B cell (primary cell): ENCODE data around the gene JADE2. TPM values are rescaled to one million over a fixed set of nuclear protein-coding genes. Genes with fewer than 3 reads are reported as not detected.

Experiments used
- ATAC-seq: fragments of 200-7000 bp; cut with Tn5 transposase; one replicate; pipeline ENCODE4 v1.10.0; 2021; ENCODE audit warnings: low read depth, mild to moderate bottlenecking, moderate number of reproducible peaks, moderate library complexity
- CTCF ChIA-PET: fragments of 350-600 bp; sonication (Branson Sonifier 250); formaldehyde crosslinking; loops from one replicate; lab custom pipeline; 2021; ENCODE audit warnings: antibody characterized with exemption, inconsistent platforms; lab: Charles Lee
- POLR2A ChIA-PET: fragments of 350-600 bp; sonication (Branson Sonifier 250); formaldehyde crosslinking; loops from one replicate; lab custom pipeline; 2021; ENCODE audit warnings: antibody characterized with exemption; lab: Charles Lee
- DNase-seq: peaks from one replicate; pipeline ENCODE4 v3.0.0; 2013
- H2AFZ ChIP-seq: 2 replicates; pipeline ENCODE4 v1.6.1; 2012; ENCODE audit warnings: mild to moderate bottlenecking, low read depth, low read length; ENCODE audit not compliant: insufficient read depth, poor library complexity, severe bottlenecking
- H3K27ac ChIP-seq, 2 donors: 1 replicate in 1 of 2; 2 replicates in 1 of 2; pipeline ENCODE4 v1.5.1; 2012 to 2013; ENCODE audit warnings: low read length in 2 of 2, mild to moderate bottlenecking in 2 of 2, moderate library complexity in 1 of 2
- H3K27me3 ChIP-seq, 4 experiments: fragments of 200-600 bp in 1 of 4; sonication (generic) in 1 of 4; replicated peaks in 1 of 4; 1 replicate in 2 of 4; 2 replicates in 2 of 4; pipeline versions ENCODE4 v1.6.1 to v1.7.0; 2013 to 2016; ENCODE audit warnings: low read length in 3 of 4, mild to moderate bottlenecking in 2 of 4, mixed read lengths in 1 of 4, moderate library complexity in 1 of 4; ENCODE audit not compliant: insufficient read depth in 4 of 4, control insufficient read depth in 3 of 4; ENCODE audit errors: control extremely low read depth in 1 of 4
- H3K36me3 ChIP-seq, 2 experiments: replicated peaks in 1 of 2; 1 replicate in 1 of 2; 2 replicates in 1 of 2; pipeline versions ENCODE4 v1.6.1 to v1.7.1; 2013; ENCODE audit warnings: low read length in 1 of 2; ENCODE audit not compliant: insufficient read depth in 2 of 2, control insufficient read depth in 1 of 2; ENCODE audit errors: control extremely low read depth in 1 of 2, extremely low read depth in 1 of 2
- H3K4me1 ChIP-seq, 2 donors: fragments of 200-600 bp in 1 of 2; sonication (generic) in 1 of 2; 1 replicate in 1 of 2; 2 replicates in 1 of 2; pipeline versions ENCODE4 v1.5.1 to v1.6.1; 2013 to 2017; ENCODE audit warnings: low read length in 2 of 2; ENCODE audit not compliant: control insufficient read depth in 2 of 2, insufficient read depth in 2 of 2
- H3K4me2 ChIP-seq: replicated peaks from 2 replicates; pipeline ENCODE3; 2012; ENCODE audit warnings: mild to moderate bottlenecking, low read depth, low read length; ENCODE audit not compliant: poor library complexity, severe bottlenecking
- H3K4me3 ChIP-seq, 5 experiments: fragments of 200-600 bp in 1 of 5; sonication (generic) in 1 of 5; 1 replicate in 3 of 5; 2 replicates in 2 of 5; pipeline versions ENCODE4 v1.5.1 to v1.7.0; 2011 to 2016; ENCODE audit warnings: low read length in 4 of 5, mild to moderate bottlenecking in 4 of 5, low read depth in 2 of 5, control low read depth in 1 of 5, moderate library complexity in 1 of 5; ENCODE audit not compliant: insufficient read depth in 1 of 5; ENCODE audit errors: control extremely low read depth in 1 of 5, extremely low read depth in 1 of 5
- H3K79me2 ChIP-seq: fragments of 200-600 bp; sonication (generic); one replicate; pipeline ENCODE4 v1.6.0; 2016; ENCODE audit warnings: low read length; ENCODE audit not compliant: control insufficient read depth, insufficient read depth
- H3K9ac ChIP-seq: fragments of 200-600 bp; sonication (generic); 2 replicates; pipeline ENCODE4 v1.6.1; 2017; ENCODE audit warnings: mild to moderate bottlenecking, low read length, moderate library complexity
- H3K9me3 ChIP-seq, 3 donors: one replicate each; pipeline versions ENCODE4 v1.6.1 to v1.7.1; 2013; ENCODE audit warnings: low read length in 2 of 3; ENCODE audit not compliant: control insufficient read depth in 2 of 3, insufficient read depth in 1 of 3; ENCODE audit errors: control extremely low read depth in 1 of 3
- H4K20me1 ChIP-seq: 2 replicates; pipeline ENCODE4 v1.6.0; 2012; ENCODE audit warnings: mild to moderate bottlenecking, low read length; ENCODE audit not compliant: insufficient read depth, control insufficient read depth, poor library complexity, severe bottlenecking
- H3K27ac Mint-ChIP-seq: one replicate; pipeline ENCODE4 v1.8.0; 2021; ENCODE audit warnings: mixed read lengths
- H3K27me3 Mint-ChIP-seq: one replicate; pipeline ENCODE4 v1.8.0; 2021; ENCODE audit warnings: mixed read lengths
- H3K4me1 Mint-ChIP-seq: one replicate; pipeline ENCODE4 v1.8.0; 2021; ENCODE audit warnings: mixed read lengths
- H3K4me3 Mint-ChIP-seq: one replicate; pipeline ENCODE4 v1.8.0; 2021; ENCODE audit warnings: mixed read lengths
- H3K9me3 Mint-ChIP-seq: one replicate; pipeline ENCODE4 v1.8.0; 2022; ENCODE audit warnings: mixed read lengths; ENCODE audit not compliant: insufficient read depth
- EZH2 ChIP-seq: IDR thresholded peaks from 2 replicates; pipeline ENCODE4 v1.6.1; 2012; ENCODE audit warnings: borderline replicate concordance, low read depth, mild to moderate bottlenecking, moderate library complexity, low read length; ENCODE audit not compliant: insufficient read depth, poor library complexity, severe bottlenecking
- WGBS: methylation state at CpG from one replicate; pipeline ENCODE4 v1.1.5; 2013; ENCODE audit warnings: missing lambda C conversion rate; ENCODE audit not compliant: insufficient coverage; 5-methylcytosine and 5-hydroxymethylcytosine counted together
- intact Hi-C: fragments of 100-400 bp; cut with micrococcal nuclease; formaldehyde crosslinking; loops from one replicate; pipeline ENCODE4 v1.10.0; 2022
- polyA plus RNA-seq: library from polyadenylated mRNA; depleted of rRNA; stranded (reverse); fragments of >200 nt; gene quantifications from 2 replicates; pipeline ENCODE4 v1.2.3, GENCODE V29; 2012
- total RNA-seq, 2 donors: library from RNA; stranded (reverse); fragments of 120-200 nt in 1 of 2; gene quantifications; 1 replicate in 1 of 2; 2 replicates in 1 of 2; pipeline versions ENCODE4 v1.2.3 to v1.2.4, GENCODE V29; 2013 to 2022
- TF ChIP-seq, protein P1 (sequence below): fragments of 200-600 bp; IDR thresholded peaks from one replicate; pipeline ENCODE4 v1.8.0; 2022; ENCODE audit warnings: antibody characterized with exemption, mild to moderate bottlenecking

The JADE2 gene
- total and polyA plus RNA-seq, 2 donors (not counting 1 experiment from before 2014, with no cell fraction given) = 80.5 to 247 TPM

DNA sequence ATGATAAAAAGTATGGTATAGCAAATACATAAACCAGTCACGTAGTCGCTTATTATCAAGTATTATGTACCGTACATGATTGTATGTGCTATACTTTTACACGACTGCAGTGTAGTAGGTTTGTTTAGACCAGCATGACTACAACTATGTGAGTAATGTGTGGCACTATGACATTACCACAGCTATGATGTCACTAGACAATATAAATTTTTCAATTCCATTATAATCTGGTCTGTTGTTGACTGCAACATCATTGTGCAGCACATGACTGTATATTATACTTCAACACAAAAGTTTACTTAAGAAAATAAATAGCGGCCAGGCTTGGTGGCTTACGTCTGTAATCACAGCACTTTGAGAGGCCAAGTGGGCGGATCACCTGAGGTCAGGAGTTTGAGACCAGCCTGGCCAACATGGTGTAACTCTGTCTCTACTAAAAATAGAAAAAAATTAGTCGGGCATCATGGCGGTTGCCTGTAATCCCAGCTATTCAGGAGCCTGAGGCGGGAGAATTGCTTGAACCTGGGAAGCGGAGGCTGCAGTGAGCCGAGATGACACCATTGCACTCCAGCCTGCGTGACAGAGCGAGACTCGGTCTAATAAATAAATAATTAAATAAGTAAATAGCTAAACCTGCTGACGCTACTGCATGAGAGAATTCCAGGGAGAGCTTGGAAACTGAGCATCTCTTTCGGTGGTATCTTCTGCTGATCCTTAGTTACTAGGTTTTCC, 24.6 kb upstream of the JADE2 start:
- no peaks in the 10 kb centered on the region for H3K27me3 Mint-ChIP-seq

DNA sequence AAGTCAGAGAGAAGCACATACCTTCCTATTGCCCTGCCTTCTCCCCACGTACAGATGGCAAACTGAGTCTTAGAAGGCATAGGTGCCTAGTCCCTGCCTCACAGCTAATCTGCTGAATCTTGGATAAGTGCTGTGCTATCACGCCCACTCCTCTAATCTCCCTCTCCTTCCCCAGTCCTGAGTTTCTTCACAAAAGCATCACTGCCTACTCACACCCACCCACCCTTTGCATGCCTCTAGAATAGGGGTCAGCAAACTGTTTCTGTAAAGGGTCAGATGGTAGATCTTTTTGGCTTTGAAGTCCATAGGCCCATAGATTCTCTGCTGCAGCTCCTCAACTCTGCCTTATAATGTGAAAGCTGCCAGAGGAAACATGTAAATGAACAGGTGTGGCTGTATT, 23.2 kb upstream of the JADE2 start:
- WGBS = 100% methylated on average over 1 of the region's 2 CpGs
- TF ChIP-seq, protein P1, sequence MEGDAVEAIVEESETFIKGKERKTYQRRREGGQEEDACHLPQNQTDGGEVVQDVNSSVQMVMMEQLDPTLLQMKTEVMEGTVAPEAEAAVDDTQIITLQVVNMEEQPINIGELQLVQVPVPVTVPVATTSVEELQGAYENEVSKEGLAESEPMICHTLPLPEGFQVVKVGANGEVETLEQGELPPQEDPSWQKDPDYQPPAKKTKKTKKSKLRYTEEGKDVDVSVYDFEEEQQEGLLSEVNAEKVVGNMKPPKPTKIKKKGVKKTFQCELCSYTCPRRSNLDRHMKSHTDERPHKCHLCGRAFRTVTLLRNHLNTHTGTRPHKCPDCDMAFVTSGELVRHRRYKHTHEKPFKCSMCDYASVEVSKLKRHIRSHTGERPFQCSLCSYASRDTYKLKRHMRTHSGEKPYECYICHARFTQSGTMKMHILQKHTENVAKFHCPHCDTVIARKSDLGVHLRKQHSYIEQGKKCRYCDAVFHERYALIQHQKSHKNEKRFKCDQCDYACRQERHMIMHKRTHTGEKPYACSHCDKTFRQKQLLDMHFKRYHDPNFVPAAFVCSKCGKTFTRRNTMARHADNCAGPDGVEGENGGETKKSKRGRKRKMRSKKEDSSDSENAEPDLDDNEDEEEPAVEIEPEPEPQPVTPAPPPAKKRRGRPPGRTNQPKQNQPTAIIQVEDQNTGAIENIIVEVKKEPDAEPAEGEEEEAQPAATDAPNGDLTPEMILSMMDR = no peak
- no peak for TF ChIP-seq EZH2
- Histone ChIP-seq H2AFZ (peak overlapping the region; percentile 46), H3K27ac (no peak overlapping the region), H3K4me3 (no peak overlapping the region), H3K9ac (no peak overlapping the region), H3K4me1 (peaks cover 0 to 14% of the 10 kb centered on the region in 2 donors), H3K27me3 (no peaks in the 10 kb centered on the region), H3K4me2 (no peak overlapping the region), H4K20me1 (no peaks in the 10 kb centered on the region), H3K9me3 (no peaks in the 10 kb centered on the region), H3K36me3 (no peaks in the 10 kb centered on the region), H3K79me2 (no peaks in the 10 kb centered on the region)
- DNase-seq (no peak), ATAC-seq (no peak)
- ChIA-PET POLR2A (no interaction called here), CTCF (no interaction called here)
- intact Hi-C loops = no loop called here
- Mint-ChIP-seq H3K9me3 (no peaks in the 10 kb centered on the region), H3K27me3 (no peaks in the 10 kb centered on the region), H3K4me3 (no peak overlapping the region), H3K27ac (no peak overlapping the region), H3K4me1 (peaks cover 7% of the 10 kb centered on the region)

More for the DNA sequence above, 24.6 kb upstream of the JADE2 start:
- Histone ChIP-seq H3K9me3 (no peaks in the 10 kb centered on the region), H4K20me1 (no peaks in the 10 kb centered on the region), H3K4me1 (peaks cover 0 to 14% of the 10 kb centered on the region in 2 donors), H3K4me3 (no peak overlapping the region), H2AFZ (no peak overlapping the region), H3K27ac (no peak overlapping the region), H3K36me3 (no peaks in the 10 kb centered on the region), H3K27me3 (no peaks in the 10 kb centered on the region), H3K79me2 (no peaks in the 10 kb centered on the region), H3K9ac (no peak overlapping the region), H3K4me2 (no peak overlapping the region)
- TF ChIP-seq, protein P1 = no peak
- TF ChIP-seq EZH2 = no peak
- Mint-ChIP-seq H3K4me3 (no peak overlapping the region), H3K27ac (no peak overlapping the region), H3K4me1 (peaks cover 7% of the 10 kb centered on the region), H3K9me3 (no peaks in the 10 kb centered on the region)
- no peak for ATAC-seq
- ChIA-PET CTCF (no interaction called here), POLR2A (no interaction called here)
- WGBS = 99% methylated on average over 7 of the region's 17 CpGs
- DNase-seq = no peak
- intact Hi-C loops = no loop called here
